Esophagus muscularis mucosa (tissue), 4 donors: ENCODE data around the gene FTH1. TPM values are rescaled to one million over a fixed set of nuclear protein-coding genes. Genes with fewer than 3 reads are reported as not detected.
A peak's percentile ranks its signal among the peaks of the same experiment; 100 is the strongest.

Experiments used
- DNase-seq: peaks from one replicate; pipeline ENCODE4 v3.0.0-alpha.2; 2017; ENCODE audit errors: extremely low spot score
- H3K27ac ChIP-seq, 4 donors: fragments of 200-600 bp; sonication (generic); replicated peaks in 1 of 4; 1 replicate in 3 of 4; 2 replicates in 1 of 4; pipeline ENCODE4 v1.5.1; 2016 to 2019; ENCODE audit warnings: mild to moderate bottlenecking in 1 of 4
- H3K27me3 ChIP-seq, 4 donors: fragments of 200-600 bp; sonication (generic); one replicate each; pipeline versions ENCODE4 v1.5.1 to v1.6.0; 2016 to 2019
- H3K36me3 ChIP-seq, 4 donors: fragments of 200-600 bp; sonication (generic); one replicate each; pipeline ENCODE4 v1.5.1; 2016 to 2019
- H3K4me1 ChIP-seq, 4 donors: fragments of 200-600 bp; sonication (generic); one replicate each; pipeline ENCODE4 v1.5.1; 2016 to 2019
- H3K4me3 ChIP-seq, 4 donors: fragments of 200-600 bp; sonication (generic); 1 replicate in 2 of 4; 2 replicates in 2 of 4; pipeline ENCODE4 v1.5.1; 2016 to 2019; ENCODE audit warnings: mild to moderate bottlenecking in 4 of 4, moderate library complexity in 1 of 4
- H3K9me3 ChIP-seq, 4 donors: fragments of 200-600 bp; sonication (generic); 1 replicate in 3 of 4; 2 replicates in 1 of 4; pipeline ENCODE4 v1.5.1; 2016 to 2019
- EP300 ChIP-seq: sonication (generic); formaldehyde crosslinking; IDR thresholded peaks from one replicate; pipeline ENCODE4 v1.6.1; 2017; ENCODE audit warnings: antibody characterized with exemption
- POLR2A ChIP-seq: fragments of 450-650 bp; IDR thresholded peaks from one replicate; pipeline ENCODE4 v1.6.1; 2017; ENCODE audit warnings: antibody characterized with exemption, moderate library complexity, mild to moderate bottlenecking, low read depth
- POLR2AphosphoS5 ChIP-seq, 2 donors: sonication (generic); formaldehyde crosslinking; IDR thresholded peaks; one replicate each; pipeline ENCODE4 v1.6.1; 2017; ENCODE audit warnings: antibody characterized with exemption in 2 of 2
- WGBS: methylation state at CpG from one replicate; pipeline ENCODE4 v1.1.5; 2018; 5-methylcytosine and 5-hydroxymethylcytosine counted together
- intact Hi-C: fragments of 100-400 bp; cut with DNase I; formaldehyde crosslinking; loops from one replicate; pipeline ENCODE4 v1.15.1; 2023
- total RNA-seq, 4 donors: library from RNA; depleted of rRNA; stranded (reverse); fragments of >200 nt; gene quantifications; one replicate each; pipeline versions ENCODE4 v1.1.0 to v1.2.1, GENCODE V29; 2016
- TF ChIP-seq, protein P1 (sequence below), 3 experiments: fragments of 200-600 bp in 2 of 3; fragments of 450-650 bp in 1 of 3; sonication (generic) in 2 of 3; IDR thresholded peaks; one replicate each; pipeline ENCODE4 v1.5.1; 2017 to 2019; ENCODE audit warnings: antibody characterized with exemption in 3 of 3, mild to moderate bottlenecking in 2 of 3, moderate library complexity in 1 of 3

Gene FTH1
- total RNA-seq, 4 donors from 2014 or later: 1,795 to 3,027 (median 2,719) TPM

DNA sequence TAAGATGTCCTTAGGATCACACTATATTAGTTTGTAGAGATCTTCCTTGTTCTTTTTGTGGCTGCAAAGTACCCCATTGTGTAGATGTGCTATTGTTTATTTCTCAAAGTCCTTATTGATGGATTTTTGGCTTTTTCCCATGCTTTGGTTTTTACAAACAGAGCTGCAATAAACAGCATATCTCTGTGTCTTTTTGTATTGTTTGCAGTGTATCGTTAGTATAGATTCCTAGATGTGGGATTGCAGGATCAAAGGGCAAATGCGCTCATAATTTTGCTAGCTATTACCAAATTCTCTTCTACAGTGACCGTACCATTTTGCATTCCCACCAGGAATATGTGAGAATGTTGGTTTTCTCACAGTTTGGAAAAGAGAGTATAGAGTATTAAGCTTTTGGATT lies 27.5 kb upstream of the FTH1 start:
- H3K27ac ChIP-seq: no peak overlapping the region
- TF ChIP-seq, protein P1, sequence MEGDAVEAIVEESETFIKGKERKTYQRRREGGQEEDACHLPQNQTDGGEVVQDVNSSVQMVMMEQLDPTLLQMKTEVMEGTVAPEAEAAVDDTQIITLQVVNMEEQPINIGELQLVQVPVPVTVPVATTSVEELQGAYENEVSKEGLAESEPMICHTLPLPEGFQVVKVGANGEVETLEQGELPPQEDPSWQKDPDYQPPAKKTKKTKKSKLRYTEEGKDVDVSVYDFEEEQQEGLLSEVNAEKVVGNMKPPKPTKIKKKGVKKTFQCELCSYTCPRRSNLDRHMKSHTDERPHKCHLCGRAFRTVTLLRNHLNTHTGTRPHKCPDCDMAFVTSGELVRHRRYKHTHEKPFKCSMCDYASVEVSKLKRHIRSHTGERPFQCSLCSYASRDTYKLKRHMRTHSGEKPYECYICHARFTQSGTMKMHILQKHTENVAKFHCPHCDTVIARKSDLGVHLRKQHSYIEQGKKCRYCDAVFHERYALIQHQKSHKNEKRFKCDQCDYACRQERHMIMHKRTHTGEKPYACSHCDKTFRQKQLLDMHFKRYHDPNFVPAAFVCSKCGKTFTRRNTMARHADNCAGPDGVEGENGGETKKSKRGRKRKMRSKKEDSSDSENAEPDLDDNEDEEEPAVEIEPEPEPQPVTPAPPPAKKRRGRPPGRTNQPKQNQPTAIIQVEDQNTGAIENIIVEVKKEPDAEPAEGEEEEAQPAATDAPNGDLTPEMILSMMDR (IDR thresholded peaks at IDR 0.05): no peak
- TF ChIP-seq POLR2A (no peak), EP300 (no peak), POLR2AphosphoS5 (IDR thresholded peaks at IDR 0.05) (no peak)
- no peak overlapping the region for H3K4me3 ChIP-seq
- no peaks in the 10 kb centered on the region for H3K27me3 ChIP-seq
- no peaks in the 10 kb centered on the region for H3K36me3 ChIP-seq
- DNase-seq: no peak
- intact Hi-C loops: loop anchor here (10.0 kb wide), 1 partner anchor 50 kb away; no protein-coding TSS in a partner anchor
- 91% methylated on average over 3 of the region's 3 CpGs for WGBS
- no peaks in the 10 kb centered on the region for H3K4me1 ChIP-seq
- H3K9me3 ChIP-seq: peaks cover 0 to 13% (median 8%) of the 10 kb centered on the region in 4 donors

DNA sequence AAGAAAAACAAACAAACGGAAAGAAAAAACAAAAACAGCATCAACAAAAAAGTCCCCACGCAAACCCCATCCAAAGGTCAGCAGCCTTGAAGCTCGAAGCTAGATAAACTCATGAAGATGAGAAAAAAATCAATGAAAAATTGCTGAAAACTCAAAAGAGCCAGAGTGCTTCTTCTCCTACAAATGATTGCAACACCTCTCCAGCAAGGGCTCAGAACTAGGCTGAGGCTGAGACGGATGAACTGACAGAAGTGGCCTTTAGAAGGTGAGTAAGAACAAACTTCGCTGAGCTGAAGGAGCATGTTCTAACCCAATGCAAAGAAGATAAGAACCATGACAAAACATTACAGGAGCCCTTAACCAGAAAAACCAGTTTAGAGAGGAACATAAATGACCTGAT lies 18.4 kb upstream of the FTH1 start:
- H3K27me3 ChIP-seq: no peaks in the 10 kb centered on the region
- TF ChIP-seq, protein P1 (IDR thresholded peaks at IDR 0.05): no peak
- TF ChIP-seq POLR2AphosphoS5 (IDR thresholded peaks at IDR 0.05) (no peak), POLR2A (no peak), EP300 (no peak)
- no peak for DNase-seq
- no peak overlapping the region for H3K27ac ChIP-seq
- 92% methylated on average over 5 of the region's 5 CpGs for WGBS
- intact Hi-C loops: no loop called here
- H3K9me3 ChIP-seq: peaks cover 0 to 4% (median 0%) of the 10 kb centered on the region in 4 donors
- H3K36me3 ChIP-seq: no peaks in the 10 kb centered on the region
- no peak overlapping the region for H3K4me3 ChIP-seq
- no peaks in the 10 kb centered on the region for H3K4me1 ChIP-seq

DNA sequence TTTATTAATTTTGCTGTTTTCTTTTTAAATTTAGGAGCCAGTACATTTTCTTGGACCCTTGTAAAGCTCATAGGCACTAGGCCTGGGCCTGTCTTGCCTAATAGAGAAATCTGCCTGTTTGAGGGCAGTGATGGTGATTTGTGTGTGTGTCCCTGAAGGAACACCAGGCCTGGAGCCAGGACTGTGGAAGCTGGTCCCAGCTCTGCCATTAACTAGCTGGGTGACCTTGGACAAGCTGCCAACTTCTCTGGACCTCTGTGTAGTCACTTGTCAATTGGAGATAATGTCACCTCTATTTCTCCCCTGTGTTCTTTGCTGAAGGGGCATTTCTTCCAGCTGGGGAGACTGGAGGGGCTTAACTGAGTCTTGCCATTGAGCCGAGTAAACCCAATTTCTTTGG lies 16.0 kb upstream of the FTH1 start:
- Histone ChIP-seq H3K4me1 (peaks cover 9 to 12% (median 11%) of the 10 kb centered on the region in 4 donors), H3K9me3 (no peaks in the 10 kb centered on the region), H3K27ac (no peak overlapping the region), H3K4me3 (no peak overlapping the region), H3K27me3 (no peaks in the 10 kb centered on the region), H3K36me3 (no peaks in the 10 kb centered on the region)
- TF ChIP-seq, protein P1 (IDR thresholded peaks at IDR 0.05): no peak
- no peak for TF ChIP-seq POLR2AphosphoS5 (IDR thresholded peaks at IDR 0.05)
- no peak for TF ChIP-seq POLR2A
- TF ChIP-seq EP300: no peak
- intact Hi-C loops: no loop called here
- DNase-seq: no peak
- 92% methylated on average over 1 of the region's 1 CpG for WGBS

DNA sequence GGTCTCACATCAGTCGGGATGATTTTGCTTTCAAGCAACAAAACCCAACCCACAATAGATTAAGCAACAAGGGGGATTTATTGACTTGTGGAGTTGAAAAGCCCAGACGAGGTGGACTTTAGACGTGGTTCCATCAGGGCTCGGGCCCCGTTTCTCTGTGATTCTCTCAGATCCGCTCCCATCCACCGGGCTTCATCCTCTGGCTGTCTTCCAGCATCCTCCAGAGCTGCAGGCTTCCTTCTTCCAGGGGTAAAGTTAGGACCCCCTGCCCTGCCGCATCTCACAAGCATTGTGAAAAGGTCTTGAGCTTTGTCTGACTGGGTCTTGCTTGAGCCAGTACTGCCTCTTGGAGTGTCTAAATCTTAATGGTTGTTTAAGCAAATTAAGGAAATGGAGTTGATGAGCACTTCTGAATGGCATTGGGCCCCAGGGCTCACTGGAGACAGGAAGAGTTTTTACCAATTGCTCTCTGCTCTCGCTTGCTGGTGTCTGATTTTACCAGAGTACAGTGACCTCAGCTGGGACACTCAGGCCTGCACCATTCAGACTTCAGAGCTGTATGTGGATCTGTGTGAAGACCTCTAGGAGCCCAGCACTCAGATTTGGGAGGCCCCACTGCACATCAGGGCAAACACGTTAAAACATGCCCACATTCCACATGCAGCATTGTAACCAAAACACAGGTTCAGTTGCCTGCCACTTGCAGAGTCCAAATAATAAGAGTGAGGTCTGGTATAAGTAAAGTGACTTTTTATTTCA lies 13.5 kb upstream of the FTH1 start:
- Histone ChIP-seq H3K4me1 (peaks cover 28 to 37% (median 35%) of the 10 kb centered on the region in 4 donors), H3K27ac (no peak overlapping the region), H3K9me3 (no peaks in the 10 kb centered on the region), H3K36me3 (no peaks in the 10 kb centered on the region), H3K4me3 (no peak overlapping the region), H3K27me3 (no peaks in the 10 kb centered on the region)
- intact Hi-C loops: no loop called here
- WGBS: 85% methylated on average over 9 of the region's 10 CpGs
- DNase-seq: peak; percentile 50
- TF ChIP-seq EP300 (no peak), POLR2AphosphoS5 (IDR thresholded peaks at IDR 0.05) (no peak), POLR2A (no peak)
- TF ChIP-seq, protein P1 (IDR thresholded peaks at IDR 0.05): no peak
